Gastrocnemius medialis (tissue), 4 donors: ENCODE data around the gene ARIH1.

Source experiments
- CTCF ChIP-seq, 5 experiments: fragments of 450-650 bp in 3 of 5; fragments of 200-600 bp in 2 of 5; sonication (generic) in 2 of 5; IDR thresholded peaks in 4 of 5; conservative IDR thresholded peaks in 1 of 5; 1 replicate in 4 of 5; 2 replicates in 1 of 5; pipeline ENCODE4 v1.5.1; 2016 to 2019; ENCODE audit warnings: antibody characterized with exemption in 5 of 5, mild to moderate bottlenecking in 3 of 5, moderate library complexity in 3 of 5
- POLR2A ChIP-seq, 2 donors: fragments of 450-650 bp; IDR thresholded peaks; one replicate each; pipeline ENCODE4 v1.6.1; 2017; ENCODE audit warnings: antibody characterized with exemption in 2 of 2, mild to moderate bottlenecking in 2 of 2, moderate library complexity in 2 of 2

GRCh38 chr15:72456684-72457083 is 17.4 kb upstream of the ARIH1 start:
- TF ChIP-seq CTCF (IDR thresholded peaks at IDR 0.05 in 4 of 5, conservative IDR thresholded peaks at IDR 0.05 in 1 of 5), result no peak
- no peak for TF ChIP-seq POLR2A (IDR thresholded peaks at IDR 0.05)
